IMR-90 (cell line): ENCODE measurements around the gene RPL18. TPM values are rescaled to one million over a fixed set of nuclear protein-coding genes. Genes with fewer than 3 reads are reported as not detected.

Experiments
- ATAC-seq: fragments of 200-7000 bp; cut with Tn5 transposase; 2 replicates; pipeline ENCODE4 v1.9.1; 2020; ENCODE audit warnings: low read depth, mild to moderate bottlenecking, moderate library complexity
- BruUV-seq: library from RNA; stranded (reverse); fragments of 400-500 nt; replicated peaks from 2 replicates; lab custom pipeline; 2021; lab: Mats Ljungman, UMichigan
- CTCF ChIA-PET: fragments of 300-600 bp; formaldehyde crosslinking; extraction: SDS; loops from one replicate; lab custom pipeline; 2021; ENCODE audit warnings: antibody characterized with exemption; lab: Yijun Ruan, JAX
- POLR2A ChIA-PET: fragments of 300-600 bp; sonication (Branson Sonifier 250); formaldehyde crosslinking; loops from one replicate; lab custom pipeline; 2022; ENCODE audit warnings: antibody characterized with exemption; ENCODE audit not compliant: unreplicated experiment; lab: Charles Lee
- DNase-seq: peaks from one replicate; pipeline ENCODE4 v3.0.0; 2013
- H2AFZ ChIP-seq: replicated peaks from 2 replicates; pipeline ENCODE3; 2013; ENCODE audit warnings: low read length, mild to moderate bottlenecking; ENCODE audit not compliant: poor library complexity
- H2AK5ac ChIP-seq: 2 replicates; pipeline ENCODE4 v1.6.1; 2013; ENCODE audit warnings: low read depth, low read length, inconsistent platforms
- H2AK9ac ChIP-seq: replicated peaks from 2 replicates; pipeline ENCODE3; 2013; ENCODE audit warnings: mild to moderate bottlenecking, low read depth, low read length, moderate library complexity; ENCODE audit not compliant: poor library complexity
- H2BK120ac ChIP-seq: 2 replicates; pipeline ENCODE4 v1.6.1; 2013; ENCODE audit warnings: low read depth, low read length, inconsistent platforms
- H2BK15ac ChIP-seq: 3 replicates; pipeline ENCODE4 v1.6.1; 2013; ENCODE audit warnings: low read depth, low read length, inconsistent platforms
- H2BK20ac ChIP-seq: 2 replicates; pipeline ENCODE4 v1.6.1; 2013; ENCODE audit warnings: low read depth, mild to moderate bottlenecking, inconsistent platforms, low read length, moderate library complexity
- H2BK5ac ChIP-seq: 2 replicates; pipeline ENCODE4 v1.6.1; 2013; ENCODE audit warnings: mild to moderate bottlenecking, low read depth, low read length, inconsistent platforms; ENCODE audit not compliant: poor library complexity, severe bottlenecking
- H3K14ac ChIP-seq: replicated peaks from 2 replicates; pipeline ENCODE4 v1.6.1; 2013; ENCODE audit warnings: low read depth, low read length, inconsistent platforms
- H3K18ac ChIP-seq: 2 replicates; pipeline ENCODE4 v1.6.1; 2013; ENCODE audit warnings: low read depth, low read length, control low read depth
- H3K23ac ChIP-seq: 2 replicates; pipeline ENCODE4 v1.6.1; 2013; ENCODE audit warnings: low read depth, low read length, inconsistent platforms
- H3K27ac ChIP-seq: 2 replicates; pipeline ENCODE4 v1.5.1; 2013; ENCODE audit warnings: mild to moderate bottlenecking, control low read depth, low read length; ENCODE audit not compliant: insufficient read depth
- H3K27me3 ChIP-seq: 2 replicates; pipeline ENCODE4 v1.6.1; 2013; ENCODE audit warnings: low read length; ENCODE audit not compliant: control insufficient read depth, insufficient read depth
- H3K36me3 ChIP-seq: 2 replicates; pipeline ENCODE4 v1.6.1; 2013; ENCODE audit warnings: low read length, mixed read lengths; ENCODE audit not compliant: control insufficient read depth, insufficient read depth
- H3K4ac ChIP-seq: 2 replicates; pipeline ENCODE4 v1.6.1; 2013; ENCODE audit warnings: low read depth, low read length, inconsistent platforms
- H3K4me1 ChIP-seq: 2 replicates; pipeline ENCODE4 v1.6.1; 2013; ENCODE audit warnings: low read length, mixed read lengths; ENCODE audit not compliant: control insufficient read depth, insufficient read depth
- H3K4me2 ChIP-seq: 2 replicates; pipeline ENCODE4 v1.6.1; 2013; ENCODE audit warnings: low read depth, mild to moderate bottlenecking, control low read depth, low read length, moderate library complexity
- H3K4me3 ChIP-seq: 2 replicates; pipeline ENCODE4 v1.5.1; 2013; ENCODE audit warnings: low read depth, mild to moderate bottlenecking, control low read depth, low read length, moderate library complexity; ENCODE audit not compliant: insufficient read depth
- H3K56ac ChIP-seq: 2 replicates; pipeline ENCODE4 v1.6.1; 2013; ENCODE audit warnings: low read length, inconsistent platforms; ENCODE audit not compliant: insufficient read depth; ENCODE audit errors: extremely low read depth
- H3K79me1 ChIP-seq, 2 experiments: 2 replicates each; pipeline ENCODE4 v1.6.1; 2013; ENCODE audit warnings: low read length in 2 of 2, inconsistent platforms in 1 of 2, low read depth in 1 of 2
- H3K9ac ChIP-seq: 2 replicates; pipeline ENCODE4 v1.6.1; 2013; ENCODE audit warnings: low read depth, low read length, control low read depth
- H3K9me1 ChIP-seq: 2 replicates; pipeline ENCODE4 v1.6.1; 2013; ENCODE audit warnings: low read length, inconsistent platforms; ENCODE audit not compliant: insufficient read depth
- H3K9me3 ChIP-seq: 2 replicates; pipeline ENCODE4 v1.6.1; 2013; ENCODE audit warnings: low read length; ENCODE audit not compliant: control insufficient read depth, insufficient read depth
- H4K20me1 ChIP-seq: 2 replicates; pipeline ENCODE4 v1.6.1; 2013; ENCODE audit warnings: low read length, inconsistent platforms; ENCODE audit not compliant: insufficient read depth
- H4K5ac ChIP-seq: 2 replicates; pipeline ENCODE4 v1.6.1; 2013; ENCODE audit warnings: mild to moderate bottlenecking, low read depth, low read length, control low read depth
- H4K8ac ChIP-seq, 2 experiments: 2 replicates each; pipeline ENCODE4 v1.6.1; 2013; ENCODE audit warnings: low read depth in 2 of 2, low read length in 2 of 2, control low read depth in 1 of 2, inconsistent platforms in 1 of 2
- H4K91ac ChIP-seq: 2 replicates; pipeline ENCODE4 v1.6.1; 2013; ENCODE audit warnings: low read depth, low read length, inconsistent platforms; ENCODE audit not compliant: insufficient read depth
- BHLHE40 ChIP-seq: fragments of 150-350 bp; IDR thresholded peaks from 2 replicates; pipeline ENCODE4 v1.6.1; 2016; ENCODE audit warnings: mild to moderate bottlenecking, low read depth, low read length
- CEBPB ChIP-seq: IDR thresholded peaks from 2 replicates; pipeline ENCODE4 v1.6.1; 2012; ENCODE audit warnings: low read depth, low read length, improper control_type of control experiment
- CHD1 ChIP-seq: IDR thresholded peaks from 2 replicates; pipeline ENCODE4 v1.6.1; 2012; ENCODE audit warnings: low read depth, low read length, improper control_type of control experiment
- MAFK ChIP-seq: IDR thresholded peaks from 2 replicates; pipeline ENCODE4 v1.6.1; 2012; ENCODE audit warnings: low read depth, low read length, improper control_type of control experiment
- MXI1 ChIP-seq: IDR thresholded peaks from 2 replicates; pipeline ENCODE4 v1.6.1; 2012; ENCODE audit warnings: low read depth, mild to moderate bottlenecking, low read length, moderate library complexity, borderline replicate concordance
- POLR2A ChIP-seq: IDR thresholded peaks from 2 replicates; pipeline ENCODE4 v1.6.1; 2012; ENCODE audit warnings: mild to moderate bottlenecking, low read depth, low read length
- SMC3 ChIP-seq: fragments of 150-350 bp; IDR thresholded peaks from 2 replicates; pipeline ENCODE4 v1.6.1; 2016; ENCODE audit warnings: low read depth, mild to moderate bottlenecking, antibody characterized with exemption, low read length, moderate library complexity
- USF2 ChIP-seq: fragments of 150-350 bp; IDR thresholded peaks from 2 replicates; pipeline ENCODE4 v1.6.1; 2017; ENCODE audit warnings: mild to moderate bottlenecking, antibody characterized with exemption, low read length, low read depth
- WGBS, 2 experiments: methylation state at CpG; one replicate each; pipeline versions ENCODE4 v1.1.5 to v1.1.7; 2013; ENCODE audit warnings: missing lambda C conversion rate in 2 of 2; ENCODE audit not compliant: insufficient read length in 1 of 2; ENCODE audit errors: extremely low coverage in 2 of 2; 5-methylcytosine and 5-hydroxymethylcytosine counted together
- dilution Hi-C: fragments of 300-500 bp; cut with HindIII; formaldehyde crosslinking; loops from one replicate; pipeline ENCODE4 v1.14.3; 2018; ENCODE audit warnings: low sequenced_read_pairs; ENCODE audit not compliant: unreplicated experiment
- in situ Hi-C: fragments of 300-500 bp; cut with MboI; formaldehyde crosslinking; loops from 3 replicates; pipeline ENCODE4 v1.14.3; 2019; ENCODE audit warnings: low sequenced_read_pairs, inconsistent platforms, mixed read lengths
- intact Hi-C: fragments of 100-400 bp; cut with micrococcal nuclease; formaldehyde crosslinking; loops from 2 replicates; pipeline ENCODE4 v1.10.0; 2022
- polyA plus RNA-seq, 3 experiments: library from polyadenylated mRNA; depleted of rRNA; stranded (reverse); fragments of >200 nt; gene quantifications; 2 replicates each; pipeline ENCODE4 v1.2.3, GENCODE V29; 2012; ENCODE audit warnings: low replicate concordance in 1 of 3
- total RNA-seq: library from RNA; depleted of rRNA; stranded (reverse); fragments of >200 nt; gene quantifications from 2 replicates; pipeline ENCODE4 v1.2.3, GENCODE V29; 2012
- TF ChIP-seq, protein P1 (sequence below): conservative IDR thresholded peaks from 2 replicates; pipeline ENCODE4 v1.5.1; 2012; ENCODE audit warnings: mild to moderate bottlenecking, low read depth, low read length, improper control_type of control experiment
- TF ChIP-seq, protein P2 (sequence below): fragments of 150-350 bp; IDR thresholded peaks from 2 replicates; pipeline ENCODE4 v1.6.1; 2016; ENCODE audit warnings: low read depth, mild to moderate bottlenecking, low read length, moderate library complexity, borderline replicate concordance

RPL18 gene
- total and polyA plus RNA-seq, 2 of the 4 experiments (the other 2 are of a cell fraction): 1,909 to 2,254 TPM

DNA sequence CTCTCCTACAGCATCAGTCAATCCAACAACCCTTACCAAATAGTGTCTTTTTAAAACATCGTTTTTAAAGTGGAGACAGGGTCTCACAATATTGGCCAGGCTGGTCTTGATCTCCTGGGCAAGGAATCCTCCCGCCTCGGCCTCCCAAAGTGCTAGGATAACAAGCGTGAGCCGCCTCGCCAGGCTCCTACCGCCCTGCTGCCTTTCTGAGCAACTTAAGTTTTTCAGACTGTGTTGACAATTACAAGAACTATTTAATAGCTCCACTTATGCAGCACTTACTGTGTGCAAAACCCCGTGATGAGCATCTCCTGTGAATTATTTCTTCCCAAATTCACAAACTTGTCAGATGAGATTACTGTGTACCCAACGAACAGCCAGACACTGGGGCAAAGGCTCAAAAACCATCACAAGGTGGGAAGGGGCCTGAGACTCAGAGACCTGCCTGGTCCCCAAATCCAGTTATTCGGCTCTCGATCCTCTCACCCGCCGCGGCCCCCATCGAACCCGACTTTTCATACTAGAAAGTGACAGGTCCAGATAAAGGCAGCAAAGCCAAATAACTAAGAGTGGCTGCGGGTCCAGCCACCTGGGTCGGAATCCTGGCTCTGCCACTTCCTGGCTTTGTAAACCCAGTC, 581 bp downstream of the RPL18 start:
- Histone ChIP-seq H2BK20ac (no peak overlapping the region), H3K9me3 (no peaks in the 10 kb centered on the region), H2BK5ac (peak overlapping the region; percentile 86), H3K56ac (peak overlapping the region; percentile 78), H2AK5ac (peak overlapping the region; percentile 90), H3K18ac (no peak overlapping the region), H4K20me1 (peaks cover 53% of the 10 kb centered on the region), H3K36me3 (peaks cover 28% of the 10 kb centered on the region), H2AK9ac (peak overlapping the region; percentile 96), H2AFZ (peak overlapping the region; percentile 94), H4K5ac (peak overlapping the region; percentile 17), H2BK15ac (no peak overlapping the region), H3K4me2 (peak overlapping the region; percentile 97), H3K23ac (peak overlapping the region; percentile 88), H4K8ac (peak overlapping the region; percentile 52 to 79), H3K14ac (peak overlapping the region; percentile 95), H3K79me1 (peaks cover 16 to 55% of the 10 kb centered on the region in 2 experiments; a peak in 3 of 4 replicates), H2BK120ac (no peak overlapping the region; the same call in 1 of the 2 replicates), H4K91ac (peak overlapping the region; percentile 72), H3K27me3 (no peaks in the 10 kb centered on the region), H3K9ac (peak overlapping the region; percentile 99), H3K9me1 (peaks cover 4% of the 10 kb centered on the region), H3K4me3 (peak overlapping the region; percentile 82), H3K27ac (peak overlapping the region; percentile 76), H3K4ac (peak overlapping the region; percentile 85), H3K4me1 (peaks cover 11% of the 10 kb centered on the region)
- in situ Hi-C loops (no loop called here), intact Hi-C loops (no loop called here), dilution Hi-C loops (no loop called here)
- DNase-seq (no peak), ATAC-seq (no peak)
- 0% methylated on average over 7 of the region's 18 CpGs; no CpG with 5 or more reads in 1 of the 2 experiments for whole genome bisulfite sequencing, 2 experiments
- TSS peak; percentile 89 for BruUV-seq
- CTCF ChIA-PET: no interaction called here
- POLR2A ChIA-PET: interaction anchor here (0.9 kb wide), 1 partner anchor 12 kb away, joined by 4 read pairs; no protein-coding TSS in a partner anchor
- TF ChIP-seq MXI1: 0 out of 2 replicates have a peak, but pooled peaks have one; percentile 27
- TF ChIP-seq, protein P1, sequence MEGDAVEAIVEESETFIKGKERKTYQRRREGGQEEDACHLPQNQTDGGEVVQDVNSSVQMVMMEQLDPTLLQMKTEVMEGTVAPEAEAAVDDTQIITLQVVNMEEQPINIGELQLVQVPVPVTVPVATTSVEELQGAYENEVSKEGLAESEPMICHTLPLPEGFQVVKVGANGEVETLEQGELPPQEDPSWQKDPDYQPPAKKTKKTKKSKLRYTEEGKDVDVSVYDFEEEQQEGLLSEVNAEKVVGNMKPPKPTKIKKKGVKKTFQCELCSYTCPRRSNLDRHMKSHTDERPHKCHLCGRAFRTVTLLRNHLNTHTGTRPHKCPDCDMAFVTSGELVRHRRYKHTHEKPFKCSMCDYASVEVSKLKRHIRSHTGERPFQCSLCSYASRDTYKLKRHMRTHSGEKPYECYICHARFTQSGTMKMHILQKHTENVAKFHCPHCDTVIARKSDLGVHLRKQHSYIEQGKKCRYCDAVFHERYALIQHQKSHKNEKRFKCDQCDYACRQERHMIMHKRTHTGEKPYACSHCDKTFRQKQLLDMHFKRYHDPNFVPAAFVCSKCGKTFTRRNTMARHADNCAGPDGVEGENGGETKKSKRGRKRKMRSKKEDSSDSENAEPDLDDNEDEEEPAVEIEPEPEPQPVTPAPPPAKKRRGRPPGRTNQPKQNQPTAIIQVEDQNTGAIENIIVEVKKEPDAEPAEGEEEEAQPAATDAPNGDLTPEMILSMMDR: no peak
- TF ChIP-seq MAFK: no peak
- TF ChIP-seq SMC3: no peak
- no peak for TF ChIP-seq POLR2A
- TF ChIP-seq, protein P2, sequence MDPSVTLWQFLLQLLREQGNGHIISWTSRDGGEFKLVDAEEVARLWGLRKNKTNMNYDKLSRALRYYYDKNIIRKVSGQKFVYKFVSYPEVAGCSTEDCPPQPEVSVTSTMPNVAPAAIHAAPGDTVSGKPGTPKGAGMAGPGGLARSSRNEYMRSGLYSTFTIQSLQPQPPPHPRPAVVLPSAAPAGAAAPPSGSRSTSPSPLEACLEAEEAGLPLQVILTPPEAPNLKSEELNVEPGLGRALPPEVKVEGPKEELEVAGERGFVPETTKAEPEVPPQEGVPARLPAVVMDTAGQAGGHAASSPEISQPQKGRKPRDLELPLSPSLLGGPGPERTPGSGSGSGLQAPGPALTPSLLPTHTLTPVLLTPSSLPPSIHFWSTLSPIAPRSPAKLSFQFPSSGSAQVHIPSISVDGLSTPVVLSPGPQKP: no peak
- no peak for TF ChIP-seq BHLHE40
- no peak for TF ChIP-seq CEBPB
- no peak for TF ChIP-seq USF2
- TF ChIP-seq CHD1: 0 out of 2 replicates have a peak, but pooled peaks have one; percentile 38
